HEK293T (cell line): ENCODE results near the gene EEF2K.

Experiments used
- CTCF ChIA-PET: fragments of 350-600 bp; formaldehyde crosslinking; extraction: SDS; loops from one replicate; lab custom pipeline; 2021; ENCODE audit warnings: antibody characterized with exemption, inconsistent platforms; lab: Yijun Ruan, JAX
- POLR2A ChIA-PET: fragments of 350-600 bp; formaldehyde crosslinking; extraction: SDS; loops from one replicate; lab custom pipeline; 2020; ENCODE audit warnings: antibody characterized with exemption, inconsistent platforms; lab: Yijun Ruan, JAX
- DNase-seq: peaks from one replicate; pipeline ENCODE4 v3.0.0; 2012; ENCODE audit warnings: mixed read lengths; ENCODE audit errors: extremely low spot score
- ARNT ChIP-seq: fragments of 450-650 bp; IDR thresholded peaks from 2 replicates; pipeline ENCODE4 v1.6.1; 2017; ENCODE audit warnings: mild to moderate bottlenecking
- BHLHE40 ChIP-seq: fragments of 450-650 bp; IDR thresholded peaks from 2 replicates; pipeline ENCODE4 v1.6.1; 2016; ENCODE audit warnings: mild to moderate bottlenecking, moderate library complexity, borderline replicate concordance
- CTBP1 ChIP-seq: fragments of 450-650 bp; IDR thresholded peaks from 2 replicates; pipeline ENCODE4 v1.6.1; 2016; ENCODE audit warnings: borderline replicate concordance
- ELF4 ChIP-seq: fragments of 450-650 bp; IDR thresholded peaks from 2 replicates; pipeline ENCODE4 v1.6.1; 2017; ENCODE audit warnings: antibody characterized with exemption
- FOXA1 ChIP-seq: fragments of 450-650 bp; IDR thresholded peaks from 2 replicates; pipeline ENCODE4 v1.6.1; 2016; ENCODE audit warnings: mild to moderate bottlenecking
- FOXK2 ChIP-seq: fragments of 450-650 bp; IDR thresholded peaks from 2 replicates; pipeline ENCODE4 v1.6.1; 2016; ENCODE audit warnings: mild to moderate bottlenecking
- FOXM1 ChIP-seq: fragments of 450-650 bp; IDR thresholded peaks from 2 replicates; pipeline ENCODE4 v1.6.1; 2017; ENCODE audit warnings: mild to moderate bottlenecking, borderline replicate concordance
- HDGF ChIP-seq: fragments of 450-650 bp; IDR thresholded peaks from 2 replicates; pipeline ENCODE4 v1.6.1; 2017; ENCODE audit warnings: antibody characterized with exemption, borderline replicate concordance
- L3MBTL2 ChIP-seq: fragments of 450-650 bp; conservative IDR thresholded peaks from 2 replicates; pipeline ENCODE4 v1.6.1; 2016; ENCODE audit warnings: mild to moderate bottlenecking
- LEF1 ChIP-seq: fragments of 450-650 bp; IDR thresholded peaks from 2 replicates; pipeline ENCODE4 v1.6.1; 2017; ENCODE audit warnings: mild to moderate bottlenecking, borderline replicate concordance
- NFRKB ChIP-seq: fragments of 450-650 bp; IDR thresholded peaks from 2 replicates; pipeline ENCODE4 v1.6.1; 2016; ENCODE audit warnings: mild to moderate bottlenecking, moderate library complexity
- PKNOX1 ChIP-seq: fragments of 450-650 bp; IDR thresholded peaks from 2 replicates; pipeline ENCODE4 v1.6.1; 2016
- SP1 ChIP-seq: fragments of 450-650 bp; IDR thresholded peaks from 2 replicates; pipeline ENCODE4 v1.6.1; 2017
- SUZ12 ChIP-seq: fragments of 450-650 bp; IDR thresholded peaks from 2 replicates; pipeline ENCODE4 v1.6.1; 2016; ENCODE audit warnings: mild to moderate bottlenecking
- TARDBP ChIP-seq: fragments of 450-650 bp; IDR thresholded peaks from 2 replicates; pipeline ENCODE4 v1.6.1; 2016
- ZNF384 ChIP-seq: fragments of 450-650 bp; IDR thresholded peaks from 2 replicates; pipeline ENCODE4 v1.6.1; 2016

The EEF2K gene

GRCh38 chr16:22181843-22182242, 24.2 kb upstream of the EEF2K start:
- DNase-seq, result no peak
- ChIA-PET POLR2A (no interaction called here), CTCF (no interaction called here)
- no peak for TF ChIP-seq TARDBP
- TF ChIP-seq CTBP1, result no peak

DNA sequence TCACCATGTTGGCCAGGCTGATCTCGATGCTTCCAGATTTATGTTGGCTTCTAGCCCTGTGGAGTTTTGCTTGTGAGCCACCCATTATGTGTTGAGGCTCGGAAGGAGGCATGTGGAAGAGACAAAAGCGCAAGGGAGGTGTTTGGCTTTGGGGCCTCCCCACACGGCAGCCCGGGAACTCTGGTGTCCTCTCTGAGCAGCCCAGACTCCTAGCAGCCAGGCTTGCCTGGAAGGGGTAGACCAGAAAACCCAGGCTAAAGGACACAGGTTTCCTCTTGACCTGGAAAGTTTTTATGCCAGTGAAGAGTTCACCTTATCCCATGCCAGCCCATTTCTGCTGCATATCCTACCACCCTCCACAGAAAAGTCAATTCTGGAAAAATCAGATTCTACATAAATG, 22.7 kb upstream of the EEF2K start:
- POLR2A ChIA-PET, result no interaction called here
- DNase-seq, result no peak
- TF ChIP-seq SP1 (no peak), NFRKB (no peak), FOXM1 (no peak), ARNT (no peak)
- CTCF ChIA-PET, result interaction anchor here (1.3 kb wide), 1 partner anchor 44 kb away, joined by 3 read pairs; no protein-coding TSS in a partner anchor

DNA sequence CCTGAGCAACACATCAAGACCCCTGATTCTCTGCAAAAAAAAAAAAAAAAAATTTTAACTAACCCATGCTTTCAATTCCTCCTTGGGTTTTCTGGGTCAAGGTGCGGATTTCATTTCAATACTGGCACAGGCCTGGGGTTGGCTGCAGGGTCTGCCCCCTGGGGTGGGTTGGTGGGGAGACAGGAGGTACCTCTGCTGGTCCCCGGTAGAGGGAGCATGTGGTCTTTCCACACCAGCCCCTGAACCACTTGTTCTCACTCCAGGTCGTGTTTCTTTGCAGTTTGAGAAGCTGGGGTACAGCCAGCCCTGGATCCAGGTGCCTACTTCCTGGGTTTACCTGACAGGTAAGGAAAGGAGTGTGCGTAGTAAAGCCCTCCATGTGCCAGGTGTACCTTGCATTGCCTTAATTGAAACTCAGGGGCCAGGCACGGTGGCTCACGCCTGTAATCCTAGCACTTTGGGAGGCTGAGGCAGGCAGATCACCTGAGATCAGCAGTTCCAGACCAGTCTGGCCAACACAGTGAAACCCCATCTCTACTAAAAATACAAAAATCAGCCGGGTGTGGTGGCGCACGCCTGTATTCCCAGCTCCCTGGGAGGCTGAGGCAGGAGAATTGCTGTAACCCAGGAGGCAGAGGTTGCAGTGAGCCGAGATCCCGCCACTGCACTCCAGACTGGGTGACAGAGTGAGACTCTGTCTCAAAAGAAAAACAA, 22.0 kb upstream of the EEF2K start:
- peak; percentile 51 for DNase-seq
- ChIA-PET POLR2A (no interaction called here), CTCF (interaction anchor here (0.7 to 1.1 kb wide), 2 partner anchors 116 to 128 kb away, joined by 3 to 4 read pairs; no protein-coding TSS in a partner anchor)
- no peak for TF ChIP-seq NFRKB
- TF ChIP-seq ARNT, result no peak
- no peak for TF ChIP-seq SUZ12
- no peak for TF ChIP-seq ELF4
- TF ChIP-seq ZNF384, result no peak
- no peak for TF ChIP-seq LEF1
- no peak for TF ChIP-seq L3MBTL2

GRCh38 chr16:22184615-22184968, 21.5 kb upstream of the EEF2K start:
- POLR2A ChIA-PET, result no interaction called here
- CTCF ChIA-PET, result interaction anchor here (0.7 to 1.1 kb wide), 2 partner anchors 116 to 129 kb away, joined by 3 to 4 read pairs; no protein-coding TSS in a partner anchor
- no peak for TF ChIP-seq ZNF384
- no peak for TF ChIP-seq FOXA1
- no peak for TF ChIP-seq L3MBTL2
- no peak for TF ChIP-seq NFRKB
- TF ChIP-seq ELF4, result no peak
- no peak for TF ChIP-seq SP1
- TF ChIP-seq HDGF, result no peak
- TF ChIP-seq CTBP1, result no peak
- no peak for TF ChIP-seq TARDBP
- no peak for TF ChIP-seq ARNT
- no peak for TF ChIP-seq FOXK2
- TF ChIP-seq SUZ12, result no peak
- no peak for TF ChIP-seq PKNOX1
- TF ChIP-seq LEF1, result no peak
- no peak for TF ChIP-seq FOXM1
- no peak for TF ChIP-seq BHLHE40
- no peak for DNase-seq

- no peak for TF ChIP-seq FOXK2
- TF ChIP-seq SP1, result no peak
- TF ChIP-seq L3MBTL2, result no peak
- CTCF ChIA-PET, result interaction anchor here (0.7 to 0.9 kb wide), 2 partner anchors 233 to 520 kb away, joined by 3 read pairs; no protein-coding TSS in a partner anchor
- no peak for DNase-seq
- POLR2A ChIA-PET, result interaction anchor here (0.8 kb wide), 1 partner anchor 112 kb away, joined by 3 read pairs; no protein-coding TSS in a partner anchor
Measured at GRCh38 chr16:22186517-22186916, 19.6 kb upstream of the EEF2K start.

GRCh38 chr16:22188267-22188594, 17.8 kb upstream of the EEF2K start:
- CTCF ChIA-PET, result interaction anchor here (0.6 to 1.8 kb wide), 16 partner anchors 8 to 228 kb away, joined by 3 to 15 read pairs (median 4); partner anchors contain the start of genes MOSMO and PDZD9
- POLR2A ChIA-PET, result interaction anchor here (1.0 kb wide), 1 partner anchor 181 kb away, joined by 3 read pairs; no protein-coding TSS in a partner anchor

More at GRCh38 chr16:22188267-22188594, 17.8 kb upstream of the EEF2K start:
- TF ChIP-seq FOXA1 (no peak), L3MBTL2 (no peak), BHLHE40 (no peak), SUZ12 (no peak), NFRKB (no peak), LEF1 (no peak), TARDBP (no peak), FOXM1 (no peak), CTBP1 (no peak), HDGF (no peak), FOXK2 (no peak), PKNOX1 (no peak), ELF4 (no peak), ARNT (no peak), SP1 (no peak), ZNF384 (no peak)
- DNase-seq, result no peak
